OCI-LY7 (cell line): ENCODE results near the gene TP53BP1. TPM values are rescaled to one million over a fixed set of nuclear protein-coding genes. Genes with fewer than 3 reads are reported as not detected.

Experiments
- BruUV-seq: library from RNA; stranded (reverse); fragments of 400-500 nt; replicated peaks from 2 replicates; lab custom pipeline; 2021; lab: Mats Ljungman, UMichigan
- CTCF ChIA-PET: fragments of 300-600 bp; sonication (Branson Sonifier 250); formaldehyde crosslinking; loops from one replicate; lab custom pipeline; 2022; ENCODE audit warnings: antibody characterized with exemption; ENCODE audit not compliant: unreplicated experiment; lab: Charles Lee
- POLR2A ChIA-PET: fragments of 300-600 bp; sonication (Branson Sonifier 250); formaldehyde crosslinking; loops from one replicate; lab custom pipeline; 2022; ENCODE audit warnings: antibody characterized with exemption; lab: Charles Lee
- DNase-seq: peaks from one replicate; pipeline ENCODE4 v3.0.0-alpha.2; 2015; ENCODE audit warnings: low spot score
- H2AFZ ChIP-seq: fragments of 200-600 bp; sonication (generic), shearing (Covaris generic); 2 replicates; pipeline ENCODE4 v1.6.1; 2014; ENCODE audit warnings: mild to moderate bottlenecking, antibody characterized with exemption, low read length, moderate library complexity
- H3K27ac ChIP-seq: fragments of 200-600 bp; sonication (generic); 2 replicates; pipeline ENCODE4 v1.5.1; 2014; ENCODE audit warnings: mixed run types, low read depth, mild to moderate bottlenecking, moderate library complexity, low read length, inconsistent platforms; ENCODE audit not compliant: poor library complexity, severe bottlenecking
- H3K36me3 ChIP-seq: fragments of 200-600 bp; sonication (generic); 2 replicates; pipeline ENCODE4 v1.6.1; 2014; ENCODE audit warnings: mild to moderate bottlenecking, antibody characterized with exemption, low read length, moderate library complexity, mixed read lengths; ENCODE audit not compliant: insufficient read depth
- H3K4me1 ChIP-seq: fragments of 200-600 bp; sonication (generic); 2 replicates; pipeline ENCODE4 v1.5.1; 2014; ENCODE audit warnings: mild to moderate bottlenecking, low read length; ENCODE audit not compliant: insufficient read depth, poor library complexity, severe bottlenecking
- H3K4me2 ChIP-seq: fragments of 200-600 bp; sonication (generic); 2 replicates; pipeline ENCODE4 v1.6.1; 2014; ENCODE audit warnings: mild to moderate bottlenecking, low read length
- H3K4me3 ChIP-seq: fragments of 200-600 bp; sonication (generic); 2 replicates; pipeline ENCODE4 v1.5.1; 2014; ENCODE audit warnings: mild to moderate bottlenecking, low read depth, low read length; ENCODE audit not compliant: poor library complexity, severe bottlenecking
- H3K79me2 ChIP-seq: fragments of 200-600 bp; sonication (generic); 2 replicates; pipeline ENCODE4 v1.6.1; 2016; ENCODE audit warnings: low read depth, mild to moderate bottlenecking, low read length, moderate library complexity, mixed read lengths; ENCODE audit not compliant: insufficient read depth
- H3K9me2 ChIP-seq: fragments of 200-600 bp; sonication (generic); 2 replicates; pipeline ENCODE4 v1.6.1; 2016; ENCODE audit warnings: mild to moderate bottlenecking, low read length, mixed read lengths; ENCODE audit not compliant: insufficient read depth
- H3K9me3 ChIP-seq: fragments of 200-600 bp; sonication (generic); 2 replicates; pipeline ENCODE4 v1.6.1; 2014; ENCODE audit warnings: mild to moderate bottlenecking, mixed run types, low read length, mixed read lengths
- H4K20me1 ChIP-seq: fragments of 200-600 bp; sonication (generic); 2 replicates; pipeline ENCODE4 v1.6.1; 2014; ENCODE audit warnings: mild to moderate bottlenecking, antibody characterized with exemption, low read length, moderate library complexity, mixed read lengths; ENCODE audit not compliant: insufficient read depth
- CTCF ChIP-seq: fragments of 200-600 bp; sonication (generic); conservative IDR thresholded peaks from 2 replicates; pipeline ENCODE4 v1.5.1; 2014; ENCODE audit warnings: mild to moderate bottlenecking, antibody characterized with exemption, low read length, moderate library complexity, mixed read lengths
- EZH2phosphoT487 ChIP-seq: fragments of 200-600 bp; sonication (generic); IDR thresholded peaks from 2 replicates; pipeline ENCODE4 v1.6.1; 2018; ENCODE audit warnings: low read depth, borderline replicate concordance, mild to moderate bottlenecking, mixed run types, antibody characterized with exemption, low read length, moderate library complexity, mixed read lengths
- intact Hi-C: fragments of 100-400 bp; cut with micrococcal nuclease; formaldehyde crosslinking; loops from one replicate; pipeline ENCODE4 v1.10.0; 2022; ENCODE audit not compliant: unreplicated experiment
- total RNA-seq, 2 experiments: library from RNA; depleted of rRNA in 1 of 2; stranded (reverse); fragments of >200 nt in 1 of 2; shearing (Covaris generic) in 1 of 2; gene quantifications; 2 replicates each; pipeline ENCODE4 v1.2.3, GENCODE V29; 2014 to 2022

TP53BP1 gene
- total RNA-seq, 2 experiments from 2014 or later, result 51.8 to 69.3 TPM

- no peak for DNase-seq
- CTCF ChIA-PET, result no interaction called here
- Histone ChIP-seq H2AFZ (peak overlapping the region; percentile 55; the same call in 1 of the 2 replicates), H3K4me1 (peaks cover 41% of the 10 kb centered on the region), H3K79me2 (no peaks in the 10 kb centered on the region), H3K4me2 (peak overlapping the region; percentile 59), H3K9me2 (no peaks in the 10 kb centered on the region), H3K27ac (no peak overlapping the region), H3K36me3 (no peaks in the 10 kb centered on the region), H3K9me3 (no peaks in the 10 kb centered on the region), H4K20me1 (no peaks in the 10 kb centered on the region), H3K4me3 (no peak overlapping the region)
- TF ChIP-seq EZH2phosphoT487, result no peak
- no peak for TF ChIP-seq CTCF
- BruUV-seq, result no TSS peak
- POLR2A ChIA-PET, result no interaction called here
- intact Hi-C loops, result no loop called here
These were observed 23.2 kb upstream of the TP53BP1 start for GRCh38 chr15:43516185-43516584.

GRCh38 chr15:43515741-43516140, 22.8 kb upstream of the TP53BP1 start:
- Histone ChIP-seq H4K20me1 (no peaks in the 10 kb centered on the region), H3K4me1 (peaks cover 44% of the 10 kb centered on the region), H3K9me2 (no peaks in the 10 kb centered on the region), H2AFZ (no peak overlapping the region), H3K4me2 (peak overlapping the region; percentile 59; the same call in 1 of the 2 replicates), H3K4me3 (no peak overlapping the region), H3K36me3 (no peaks in the 10 kb centered on the region), H3K27ac (no peak overlapping the region), H3K79me2 (no peaks in the 10 kb centered on the region), H3K9me3 (no peaks in the 10 kb centered on the region)
- intact Hi-C loops, result no loop called here
- BruUV-seq, result no TSS peak
- no peak for DNase-seq
- TF ChIP-seq CTCF, result no peak
- no peak for TF ChIP-seq EZH2phosphoT487
- CTCF ChIA-PET, result no interaction called here
- POLR2A ChIA-PET, result no interaction called here

GRCh38 chr15:43514241-43515057, 21.5 kb upstream of the TP53BP1 start:
- BruUV-seq, result no TSS peak
- peak; percentile 72 for DNase-seq
- Histone ChIP-seq H3K27ac (no peak overlapping the region), H2AFZ (no peak overlapping the region), H3K4me3 (no peak overlapping the region), H3K79me2 (no peaks in the 10 kb centered on the region), H3K36me3 (no peaks in the 10 kb centered on the region), H3K4me2 (no peak overlapping the region), H3K9me2 (no peaks in the 10 kb centered on the region), H3K4me1 (peaks cover 49% of the 10 kb centered on the region), H3K9me3 (no peaks in the 10 kb centered on the region), H4K20me1 (no peaks in the 10 kb centered on the region)
- POLR2A ChIA-PET, result interaction anchor here (1.2 kb wide), 2 partner anchors 22 to 144 kb away, joined by 3 read pairs; partner anchors contain the start of genes TUBGCP4 and ZSCAN29
- CTCF ChIA-PET, result no interaction called here
- intact Hi-C loops, result loop anchor here (5.0 kb wide), 1 partner anchor 142 kb away; the partner anchor contains the start of genes TUBGCP4 and ZSCAN29
- TF ChIP-seq CTCF (peak; percentile 98), EZH2phosphoT487 (no peak)
